GM19455 (cell line): ENCODE data around the gene TCF12.
"Not testable (repeated sequence)": the region's sequence is repeated elsewhere in the genome, so short reads cannot be mapped to it uniquely, and the experiment has no call there.

Source experiments
- ATAC-seq: cut with Tn5 transposase; IDR thresholded peaks from one replicate; pipeline ENCODE4 v1.9.1; 2021; ENCODE audit not compliant: unreplicated experiment

TCF12 gene

DNA sequence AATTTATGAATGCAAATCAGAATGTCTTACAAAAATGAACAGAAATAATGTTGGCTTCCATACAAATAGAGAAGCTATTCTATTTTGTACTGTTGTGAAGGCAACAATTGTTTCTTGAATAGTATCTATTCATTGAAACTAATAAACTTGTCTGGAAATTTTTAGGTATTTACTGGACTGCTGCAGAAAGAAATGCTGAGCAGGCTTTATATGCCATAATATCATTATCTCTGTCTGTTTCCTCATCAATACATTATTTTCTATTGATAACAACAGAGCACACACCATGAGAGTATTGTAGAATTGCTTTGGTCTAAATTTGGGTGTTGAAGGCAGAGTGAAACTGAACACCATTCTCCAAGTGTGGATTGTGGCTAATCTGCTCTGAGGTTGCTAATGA, 241.3 kb downstream of the TCF12 start:
- ATAC-seq: no peak

DNA sequence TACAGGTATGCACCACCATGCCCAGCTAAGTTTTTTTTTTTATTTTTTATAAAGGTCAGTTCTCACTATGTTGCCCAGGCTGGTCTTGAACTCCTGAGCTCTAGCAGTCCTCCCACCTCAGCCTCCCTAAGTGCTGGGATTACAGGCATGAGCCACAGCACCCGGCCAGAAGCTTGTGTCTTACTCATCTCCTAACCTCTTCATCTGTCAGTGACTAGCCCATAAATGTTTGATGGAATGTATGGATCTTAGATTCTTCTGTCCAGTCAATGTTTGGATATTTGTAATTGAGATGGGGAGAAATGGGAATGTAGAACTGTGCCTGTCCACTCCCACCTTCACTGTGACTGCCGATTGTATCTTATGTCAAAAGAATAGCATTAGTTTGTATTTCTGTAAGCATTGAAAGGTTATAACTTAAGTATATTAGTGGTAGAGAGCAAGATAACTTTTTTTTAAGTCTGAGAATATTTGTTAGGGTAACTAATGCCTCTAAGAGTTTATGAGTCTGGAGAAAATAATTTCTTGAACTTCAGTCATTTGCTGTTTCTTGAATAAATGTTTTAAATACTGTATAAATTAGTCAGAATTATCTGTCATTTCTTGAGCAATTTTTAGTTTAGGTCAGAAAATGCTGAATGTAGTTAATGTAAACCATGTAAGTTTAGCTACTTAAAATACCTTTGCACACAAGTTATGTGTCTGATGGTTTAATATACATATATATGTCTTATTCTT, 242.5 kb downstream of the TCF12 start:
- no peak for ATAC-seq

DNA sequence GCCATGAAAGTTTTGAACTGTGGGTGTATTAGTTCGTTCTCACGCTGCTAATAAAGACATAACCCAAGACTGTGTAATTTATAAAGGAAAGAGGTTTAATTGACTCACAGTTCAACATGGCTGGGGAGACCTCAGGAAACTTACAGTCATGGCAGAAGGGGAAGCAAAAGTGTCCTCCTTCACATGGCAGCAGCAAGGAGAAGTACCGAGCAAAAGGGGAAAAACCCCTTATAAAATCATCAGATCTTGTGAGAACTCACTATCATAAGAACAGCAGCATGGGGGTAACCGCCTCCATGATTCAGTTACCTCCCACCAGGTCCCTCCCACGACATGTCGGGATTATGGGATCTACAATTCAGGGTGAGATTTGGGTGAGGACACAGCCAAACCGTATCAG, 245.8 kb downstream of the TCF12 start:
- not testable (repeated sequence) for ATAC-seq

- ATAC-seq: no peak
Observed at GRCh38 chr15:57165992-57166391, 247.5 kb downstream of the TCF12 start.

- ATAC-seq: no peak
Observed at GRCh38 chr15:57167821-57168395, 249.5 kb downstream of the TCF12 start.

GRCh38 chr15:57169643-57170042, 251.2 kb downstream of the TCF12 start:
- no peak for ATAC-seq

DNA sequence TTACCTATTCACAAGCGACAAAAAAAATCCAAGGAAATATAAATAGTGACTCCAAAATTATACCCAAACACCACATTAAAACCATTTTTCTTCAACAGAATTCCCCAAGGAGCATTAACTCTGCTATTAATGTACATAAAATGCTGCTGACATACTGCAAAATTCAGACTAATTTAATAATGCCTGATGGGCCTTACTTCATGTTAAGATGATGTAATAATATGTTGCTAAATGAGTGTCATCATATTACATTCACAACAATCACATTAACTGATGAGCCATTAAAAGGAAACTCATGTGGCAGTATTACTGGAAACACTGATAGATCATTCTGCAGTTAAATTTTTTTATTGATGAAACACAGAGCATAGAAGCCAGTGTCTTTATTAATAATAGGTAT, 253.0 kb downstream of the TCF12 start:
- ATAC-seq: no peak

DNA sequence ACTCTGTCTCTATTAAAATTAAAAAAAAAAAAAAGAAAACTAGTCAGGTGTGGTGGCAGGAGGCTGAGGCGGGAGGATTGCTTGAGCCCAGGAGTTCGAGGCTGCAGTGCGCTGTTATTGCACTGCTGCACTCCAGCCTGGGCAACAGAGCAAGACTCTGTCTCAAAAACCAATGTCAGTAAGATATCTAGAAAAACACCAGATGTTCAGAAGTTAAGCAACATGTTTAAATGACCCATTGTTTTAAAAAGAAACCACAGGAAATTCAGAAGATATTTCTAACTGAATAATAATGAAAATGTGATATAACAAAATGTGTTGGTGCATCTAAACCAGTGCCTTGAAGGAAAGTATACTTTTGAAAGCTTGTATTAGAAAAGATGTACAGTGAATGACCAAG, 254.5 kb downstream of the TCF12 start:
- ATAC-seq: no peak

- no peak for ATAC-seq
Observed at GRCh38 chr15:57183041-57183440, 264.6 kb downstream of the TCF12 start.

DNA sequence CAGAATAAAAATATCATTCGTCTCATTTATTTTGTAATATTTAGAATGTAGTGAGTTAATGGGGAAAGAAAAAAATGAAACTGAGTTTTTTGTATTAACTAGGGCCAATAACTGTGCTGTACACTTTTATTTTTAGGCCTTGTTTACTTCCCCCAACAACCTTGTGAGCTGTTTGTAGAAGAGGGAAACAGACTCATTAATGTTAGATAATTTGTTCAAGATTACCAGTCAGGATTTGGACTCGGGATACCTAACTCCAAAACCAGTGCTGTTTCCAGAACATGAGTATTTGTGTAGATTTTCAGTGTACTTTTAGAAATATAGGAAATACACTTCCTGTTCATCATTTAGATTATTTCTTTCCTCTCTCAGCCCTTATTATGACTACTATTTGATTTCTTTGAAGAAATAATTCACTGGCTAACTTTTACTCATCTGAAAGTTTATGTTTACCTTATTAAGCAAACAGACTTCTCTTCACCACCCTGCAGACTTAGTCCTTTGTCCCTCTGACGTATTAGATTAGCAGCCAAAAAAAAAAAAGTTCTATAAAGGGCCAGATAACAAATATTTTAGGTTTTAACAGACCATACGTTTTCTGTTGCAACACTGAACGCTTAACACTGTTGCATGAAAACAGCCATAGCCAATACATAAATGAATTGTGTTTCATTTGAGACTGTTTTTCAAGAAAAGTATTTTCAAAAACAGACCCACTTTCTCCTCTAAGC, 265.3 kb downstream of the TCF12 start:
- no peak for ATAC-seq

DNA sequence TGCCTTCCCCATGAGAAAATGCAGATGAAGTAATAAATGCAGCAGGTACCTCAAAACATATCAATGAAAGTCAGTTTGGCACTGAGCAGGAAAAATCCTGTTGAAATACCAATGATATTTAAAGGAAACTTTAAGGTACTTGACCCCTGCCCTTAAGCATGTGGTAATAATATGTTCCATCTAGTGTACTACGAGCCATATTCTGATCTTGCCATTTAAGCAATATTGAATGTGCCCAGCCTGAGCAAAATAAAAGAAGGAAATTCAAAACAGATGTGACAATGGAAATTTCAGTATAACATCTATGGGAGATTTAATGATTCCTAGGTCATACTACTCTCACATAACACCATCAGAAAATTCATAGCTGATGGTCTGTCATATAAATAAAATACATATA, 266.1 kb downstream of the TCF12 start:
- ATAC-seq: no peak

- ATAC-seq: no peak
Observed at GRCh38 chr15:57185507-57186074, 267.1 kb downstream of the TCF12 start.

- no peak for ATAC-seq
Observed at GRCh38 chr15:57189466-57189865, 271.0 kb downstream of the TCF12 start.

- no peak for ATAC-seq
Observed at GRCh38 chr15:57190208-57190607, 271.8 kb downstream of the TCF12 start.

DNA sequence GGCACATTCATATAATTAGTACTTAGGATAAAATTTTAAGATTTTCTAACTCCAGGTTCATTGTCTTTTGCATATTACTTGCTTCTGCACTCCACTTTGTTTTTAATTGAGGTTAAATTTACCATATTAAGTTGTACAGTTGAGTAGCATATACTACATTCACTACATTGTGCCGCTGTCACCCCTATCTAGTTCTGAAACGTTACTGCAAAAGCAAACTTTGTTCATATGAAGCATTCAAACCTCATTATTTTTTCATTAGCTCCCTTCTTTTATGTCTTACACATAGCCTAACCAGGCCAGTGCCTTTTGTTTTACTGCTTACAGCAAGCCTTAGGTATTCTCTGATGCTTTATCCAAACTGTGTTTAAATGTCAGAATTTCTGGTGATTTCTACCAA, 274.7 kb downstream of the TCF12 start:
- no peak for ATAC-seq

GRCh38 chr15:57195326-57195725, 276.9 kb downstream of the TCF12 start:
- no peak for ATAC-seq

GRCh38 chr15:57196865-57197264, 278.4 kb downstream of the TCF12 start:
- no peak for ATAC-seq

GRCh38 chr15:57198131-57198530, 279.7 kb downstream of the TCF12 start:
- ATAC-seq: no peak

DNA sequence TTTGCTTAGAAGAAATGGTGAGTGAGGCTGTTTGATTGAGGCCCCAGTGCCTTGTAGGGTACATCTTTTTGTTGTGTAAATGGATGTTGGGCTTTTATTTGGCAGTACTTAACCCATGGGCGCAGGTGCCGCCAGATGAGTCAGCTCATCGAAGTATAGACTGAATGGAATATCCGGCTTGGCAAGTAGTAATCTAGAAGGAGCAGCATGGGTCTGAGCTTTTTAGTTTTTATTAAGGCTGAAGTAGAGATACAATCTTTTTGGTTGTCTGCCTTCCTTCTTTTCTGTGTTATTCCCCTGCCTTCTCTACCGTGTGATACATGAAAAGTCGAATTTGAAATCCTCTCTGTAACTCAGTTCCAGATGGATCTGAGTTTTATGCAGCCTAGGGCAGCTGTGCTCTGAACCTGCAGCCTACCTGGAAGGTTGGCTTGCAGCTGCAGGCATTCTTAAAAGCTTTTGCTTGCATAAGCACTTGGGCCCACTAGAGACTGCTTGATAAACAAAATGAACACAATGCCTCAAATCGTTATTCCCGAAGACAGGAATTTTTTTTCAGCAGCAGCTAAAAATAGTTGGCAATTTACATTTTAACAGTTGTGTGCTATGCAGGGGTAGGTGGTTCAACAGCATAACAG, 280.3 kb downstream of the TCF12 start:
- no peak for ATAC-seq

DNA sequence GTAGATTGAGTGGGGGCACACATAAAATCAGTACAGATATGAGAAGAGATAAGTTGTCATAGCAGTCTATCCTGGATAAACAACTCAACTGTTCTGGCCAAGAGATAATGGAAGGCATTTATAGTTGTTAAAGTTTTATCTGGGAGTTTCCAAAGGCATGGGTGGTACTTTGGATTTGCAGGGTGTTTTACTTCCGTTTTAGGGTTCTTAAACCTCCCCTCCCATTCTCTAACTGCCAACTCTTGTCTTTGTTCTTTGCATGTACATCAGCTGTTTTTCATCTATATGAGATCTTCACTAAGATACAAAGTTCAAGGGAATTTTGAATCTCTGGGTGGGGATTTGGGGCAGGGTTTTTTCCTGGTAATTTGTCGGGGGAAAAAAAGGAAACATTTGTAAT, 283.1 kb downstream of the TCF12 start:
- ATAC-seq: no peak

DNA sequence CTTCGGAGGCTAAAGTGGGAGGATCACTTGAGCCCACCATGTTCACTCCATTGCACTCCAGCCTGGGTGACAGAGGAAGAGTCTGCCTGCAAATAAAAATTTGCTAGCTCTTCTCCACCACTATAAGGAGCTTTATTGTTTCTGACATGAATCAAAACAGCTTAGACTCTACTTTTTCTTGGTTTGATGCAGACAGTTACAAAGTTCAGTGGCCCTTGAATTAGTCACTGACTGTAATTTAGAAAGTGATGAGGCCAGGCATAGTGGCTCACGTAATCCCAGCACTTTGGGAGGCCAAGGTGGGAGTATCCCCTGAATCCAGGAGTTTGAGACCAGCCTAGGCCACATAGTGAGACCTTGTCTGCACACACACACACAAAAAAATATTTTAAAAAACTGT, 285.5 kb downstream of the TCF12 start:
- ATAC-seq: no peak
